Endometrial microvascular endothelial cells (primary cell): ENCODE results near the gene C18orf54. TPM values are rescaled to one million over a fixed set of nuclear protein-coding genes. Genes with fewer than 3 reads are reported as not detected.
"Not testable (repeated sequence)": the region's sequence is repeated elsewhere in the genome, so short reads cannot be mapped to it uniquely, and the experiment has no call there.

Experiments
- in situ Hi-C: cut with HindIII; loops from 2 replicates; pipeline ENCODE4 v1.10.0; 2017; ENCODE audit warnings: low sequenced_read_pairs, low pct_unique_long_range_greater_than_20kb; ENCODE audit errors: inconsistent ontology term
- total RNA-seq: library from RNA; depleted of rRNA; stranded (reverse); fragments of >200 nt; gene quantifications from one replicate; pipeline ENCODE4 v1.2.3, GENCODE V29; 2015; ENCODE audit errors: inconsistent ontology term

Gene C18orf54
- total RNA-seq, 1 donor from 2014 or later: 15.4 TPM

DNA sequence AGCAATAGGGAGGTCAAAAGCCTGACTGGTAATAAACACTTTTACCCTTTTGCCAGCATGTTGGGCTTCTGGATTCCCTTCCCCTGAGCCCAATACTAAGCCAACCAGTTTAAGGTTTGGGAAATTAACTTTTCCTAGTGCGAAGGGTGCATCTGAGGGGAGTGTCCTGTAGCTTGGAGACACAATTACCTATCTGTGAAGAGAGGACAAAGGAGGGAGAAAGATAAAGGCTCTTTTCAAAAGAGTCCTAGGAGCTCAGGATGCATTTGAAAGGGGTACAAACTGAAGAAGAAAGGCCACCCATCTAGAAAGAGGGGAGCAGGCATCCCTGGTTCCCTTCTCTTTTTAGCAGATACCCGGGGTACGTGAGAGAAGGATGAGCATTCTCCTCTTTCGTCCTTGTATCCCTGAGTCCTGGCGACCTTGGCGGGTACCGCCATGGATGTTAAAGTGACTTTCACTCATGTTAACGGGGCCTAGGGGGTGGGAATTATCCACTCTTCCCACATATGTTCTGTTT lies 25.1 kb downstream of the C18orf54 start:
- in situ Hi-C loops: no loop called here

- in situ Hi-C loops: no loop called here
These were observed 28.3 kb downstream of the C18orf54 start for GRCh38 chr18:54386043-54386442.

DNA sequence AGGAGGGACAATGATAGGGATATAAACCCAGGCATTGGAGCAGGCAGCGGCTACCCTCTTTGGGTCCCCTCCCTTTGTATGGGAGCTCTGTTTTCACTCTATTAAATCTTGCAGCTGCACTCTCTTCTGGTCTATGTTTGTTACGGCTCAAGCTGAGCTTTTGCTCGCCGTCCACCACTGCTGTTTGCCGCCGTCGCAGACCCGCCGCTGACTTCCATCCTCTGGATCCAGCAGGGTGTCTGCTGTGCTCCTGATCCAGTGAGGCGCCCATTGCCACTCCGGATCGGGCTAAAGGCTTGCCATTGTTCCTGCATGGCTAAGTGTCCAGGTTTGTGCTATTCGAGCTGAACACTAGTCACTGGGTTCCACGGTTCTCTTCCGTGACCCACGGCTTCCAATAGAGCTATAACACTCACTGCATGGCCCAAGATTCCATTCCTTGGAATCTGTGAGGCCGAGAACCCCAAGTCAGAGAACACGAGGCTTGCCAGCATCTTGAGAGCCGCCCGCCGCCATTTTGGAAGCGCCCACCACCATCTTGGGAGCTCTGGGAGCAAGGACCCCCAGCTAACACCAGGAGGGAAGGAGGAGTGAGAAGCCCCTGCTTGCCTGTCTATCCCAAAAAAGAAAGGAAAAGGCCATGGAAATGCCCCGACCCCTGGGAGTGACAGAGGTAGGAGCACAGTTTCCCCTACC lies 29.2 kb downstream of the C18orf54 start:
- in situ Hi-C loops: not testable (repeated sequence)

- in situ Hi-C loops: no loop called here
These were observed 29.9 kb downstream of the C18orf54 start for GRCh38 chr18:54387631-54388030.

GRCh38 chr18:54388203-54389142 lies 30.8 kb downstream of the C18orf54 start:
- in situ Hi-C loops: no loop called here

DNA sequence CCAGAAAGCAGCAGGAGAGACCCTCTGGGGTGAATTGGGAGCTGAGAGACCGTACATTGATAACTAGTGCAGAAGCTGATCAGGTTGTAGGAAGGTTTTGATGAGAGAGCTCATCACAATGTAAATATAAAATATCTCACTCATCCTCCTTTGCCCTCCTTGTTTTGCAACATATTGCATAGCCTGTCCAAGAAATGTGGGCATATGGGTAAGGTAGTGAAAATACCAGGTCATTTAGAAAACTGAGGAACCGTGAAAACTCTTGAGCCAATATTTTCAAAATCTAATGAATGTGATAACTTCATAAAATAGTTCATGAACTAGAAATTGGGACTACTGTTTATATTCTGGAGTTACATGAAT lies 31.4 kb downstream of the C18orf54 start:
- in situ Hi-C loops: no loop called here

GRCh38 chr18:54390838-54391237 lies 33.1 kb downstream of the C18orf54 start:
- in situ Hi-C loops: no loop called here

- in situ Hi-C loops: no loop called here
These were observed 34.9 kb downstream of the C18orf54 start for GRCh38 chr18:54392543-54393023.

- in situ Hi-C loops: no loop called here
These were observed 36.1 kb downstream of the C18orf54 start for GRCh38 chr18:54393648-54394294.

DNA sequence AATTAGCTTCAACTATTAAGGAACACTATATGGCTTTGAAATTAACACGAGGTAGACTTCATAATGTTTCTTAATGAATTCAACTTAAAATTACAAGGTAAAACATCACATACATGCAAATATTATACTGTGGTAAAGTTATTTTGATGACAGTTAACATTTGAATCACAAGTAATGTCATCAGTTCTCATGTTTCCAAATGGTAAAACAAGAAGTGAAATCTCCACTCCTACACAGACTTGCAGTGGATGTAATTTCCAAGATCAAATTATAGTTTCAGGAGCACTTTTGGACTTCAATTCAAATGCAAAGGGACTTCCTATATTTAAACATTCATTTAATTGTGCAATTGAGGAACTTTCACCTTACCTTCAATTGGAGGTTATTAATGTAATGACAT lies 39.1 kb downstream of the C18orf54 start:
- in situ Hi-C loops: no loop called here

- in situ Hi-C loops: no loop called here
These were observed 47.6 kb downstream of the C18orf54 start for GRCh38 chr18:54405290-54405689.

- in situ Hi-C loops: no loop called here
These were observed 54.1 kb downstream of the C18orf54 start for GRCh38 chr18:54411781-54412180.

- in situ Hi-C loops: no loop called here
These were observed 57.4 kb downstream of the C18orf54 start for GRCh38 chr18:54415086-54415485.

DNA sequence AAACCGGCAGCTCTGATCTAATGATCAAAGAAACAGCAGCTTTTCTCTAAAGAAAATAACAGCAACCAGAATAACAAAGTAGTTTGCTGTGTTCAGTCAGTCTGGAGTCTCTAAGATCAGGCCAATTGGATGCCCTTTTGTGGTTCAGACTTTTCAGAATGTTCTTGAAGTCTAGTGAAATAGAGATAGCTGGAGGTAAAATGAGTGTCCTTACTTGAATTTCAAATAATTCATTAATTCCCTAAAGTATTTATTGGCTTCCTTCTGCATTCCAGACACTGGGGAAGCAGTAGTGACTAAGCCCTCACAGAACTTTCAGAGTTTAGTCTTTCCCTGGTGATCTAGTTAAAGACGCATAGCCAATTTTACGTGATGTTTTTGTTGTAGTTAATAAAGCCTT lies 58.7 kb downstream of the C18orf54 start:
- in situ Hi-C loops: no loop called here

- in situ Hi-C loops: no loop called here
These were observed 66.1 kb downstream of the C18orf54 start for GRCh38 chr18:54423831-54424230.

GRCh38 chr18:54426085-54426665 lies 68.5 kb downstream of the C18orf54 start:
- in situ Hi-C loops: no loop called here
